HG02981 (cell line): ENCODE results near the gene HTT.

ENCODE experiments used
- ATAC-seq: cut with Tn5 transposase; IDR thresholded peaks from one replicate; pipeline ENCODE4 v1.9.1; 2021; ENCODE audit warnings: mild to moderate bottlenecking, moderate library complexity; ENCODE audit not compliant: unreplicated experiment

Gene HTT

GRCh38 chr4:3217266-3217665 lies 142.8 kb downstream of the HTT start:
- no peak for ATAC-seq

GRCh38 chr4:3217771-3218170 lies 143.3 kb downstream of the HTT start:
- no peak for ATAC-seq

GRCh38 chr4:3218824-3219760 lies 144.6 kb downstream of the HTT start:
- no peak for ATAC-seq

- no peak for ATAC-seq
Observed at GRCh38 chr4:3219761-3220475, 145.4 kb downstream of the HTT start.

GRCh38 chr4:3220476-3221183 lies 146.1 kb downstream of the HTT start:
- no peak for ATAC-seq

GRCh38 chr4:3221184-3221494 lies 146.7 kb downstream of the HTT start:
- no peak for ATAC-seq

GRCh38 chr4:3221996-3222395 lies 147.5 kb downstream of the HTT start:
- ATAC-seq, result no peak

GRCh38 chr4:3223346-3223745 lies 148.9 kb downstream of the HTT start:
- no peak for ATAC-seq

- ATAC-seq, result no peak
Observed at GRCh38 chr4:3223956-3224748, 149.7 kb downstream of the HTT start.

- ATAC-seq, result no peak
Observed at GRCh38 chr4:3225071-3225850, 150.8 kb downstream of the HTT start.

- no peak for ATAC-seq
Observed at GRCh38 chr4:3225936-3226335, 151.5 kb downstream of the HTT start.

GRCh38 chr4:3226467-3226866 lies 152.0 kb downstream of the HTT start:
- ATAC-seq, result no peak

GRCh38 chr4:3226944-3227343 lies 152.5 kb downstream of the HTT start:
- ATAC-seq, result no peak

- no peak for ATAC-seq
Observed at GRCh38 chr4:3227878-3228675, 153.6 kb downstream of the HTT start.

- no peak for ATAC-seq
Observed at GRCh38 chr4:3228881-3229280, 154.4 kb downstream of the HTT start.

- no peak for ATAC-seq
Observed at GRCh38 chr4:3229328-3229727, 154.8 kb downstream of the HTT start.

GRCh38 chr4:3229964-3230363 lies 155.5 kb downstream of the HTT start:
- no peak for ATAC-seq

GRCh38 chr4:3231471-3231870 lies 157.0 kb downstream of the HTT start:
- ATAC-seq, result no peak

- no peak for ATAC-seq
Observed at GRCh38 chr4:3232001-3232400, 157.5 kb downstream of the HTT start.
